KOPT-K1 (cell line): ENCODE data around the gene STX11.
A peak's percentile ranks its signal among the peaks of the same experiment; 100 is the strongest.
"Not testable (repeated sequence)": the region's sequence is repeated elsewhere in the genome, so short reads cannot be mapped to it uniquely, and the experiment has no call there.

Experiments used
- H3K27ac ChIP-seq: fragments of 200-600 bp; sonication (generic); 2 replicates; pipeline ENCODE4 v1.5.1; 2016; ENCODE audit warnings: antibody characterized with exemption, mild to moderate bottlenecking, low read depth, low read length; ENCODE audit not compliant: poor library complexity, severe bottlenecking
- H3K36me3 ChIP-seq: fragments of 200-600 bp; sonication (generic); 2 replicates; pipeline ENCODE4 v1.5.1; 2017; ENCODE audit warnings: antibody characterized with exemption, mild to moderate bottlenecking, low read length, moderate library complexity; ENCODE audit not compliant: insufficient read depth
- H3K9me3 ChIP-seq: fragments of 200-600 bp; sonication (generic); 2 replicates; pipeline ENCODE4 v1.5.1; 2017; ENCODE audit warnings: antibody characterized with exemption, low read length, mild to moderate bottlenecking; ENCODE audit not compliant: insufficient read depth, poor library complexity, severe bottlenecking

Gene STX11

DNA sequence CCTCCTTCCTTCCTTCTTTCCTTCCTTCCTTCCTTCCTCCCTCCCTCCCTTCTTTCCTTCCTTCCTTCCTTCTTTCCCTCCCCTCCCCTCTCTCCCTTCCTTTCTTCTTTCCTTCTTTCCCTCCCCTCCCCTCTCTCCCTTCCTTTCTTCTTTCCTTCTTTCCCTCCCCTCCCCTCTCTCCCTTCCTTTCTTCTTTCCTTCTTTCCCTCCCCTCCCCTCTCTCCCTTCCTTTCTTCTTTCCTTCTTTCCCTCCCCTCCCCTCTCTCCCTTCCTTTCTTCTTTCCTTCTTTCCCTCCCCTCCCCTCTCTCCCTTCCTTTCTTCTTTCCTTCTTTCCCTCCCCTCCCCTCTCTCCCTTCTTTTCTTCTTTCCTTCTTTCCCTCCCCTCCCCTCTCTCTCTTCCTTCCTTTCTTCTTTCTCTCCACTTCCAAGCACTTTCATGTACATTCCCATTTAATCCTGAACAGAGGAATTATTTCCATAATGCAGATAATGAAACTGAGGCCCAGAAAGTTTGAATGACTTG, 18.1 kb upstream of the STX11 start:
- not testable (repeated sequence) for H3K9me3 ChIP-seq, H3K36me3 ChIP-seq, H3K27ac ChIP-seq

DNA sequence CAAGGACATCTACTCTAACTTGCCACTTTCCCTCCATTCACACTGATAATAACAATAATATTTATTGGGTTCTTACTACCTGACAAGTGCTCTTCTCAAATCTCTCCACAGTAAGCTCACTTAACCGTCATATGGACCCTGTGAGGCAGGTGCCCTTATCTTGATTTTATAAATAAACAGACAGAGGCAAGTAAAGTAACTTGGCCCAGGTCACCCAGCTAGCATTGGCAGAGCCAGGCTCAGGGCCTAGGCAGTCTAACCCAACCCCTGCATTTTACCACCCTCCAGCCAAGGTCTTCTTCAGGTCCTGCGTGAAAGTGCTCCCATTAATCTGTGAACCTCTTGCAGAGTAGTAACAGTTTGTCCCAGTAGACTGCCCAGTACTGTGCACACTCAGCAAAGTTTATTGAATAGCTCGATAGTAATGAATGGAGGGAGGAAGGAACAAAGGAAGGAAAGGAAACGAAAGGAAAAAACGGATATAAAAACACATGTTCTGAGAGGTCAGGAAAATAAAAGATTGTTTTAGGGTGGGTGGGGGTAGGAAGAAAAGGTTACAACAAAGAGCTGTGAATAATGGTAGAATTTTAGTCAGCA, 17.0 kb upstream of the STX11 start:
- Histone ChIP-seq H3K27ac (no peak overlapping the region), H3K36me3 (no peaks in the 10 kb centered on the region), H3K9me3 (no peaks in the 10 kb centered on the region)

DNA sequence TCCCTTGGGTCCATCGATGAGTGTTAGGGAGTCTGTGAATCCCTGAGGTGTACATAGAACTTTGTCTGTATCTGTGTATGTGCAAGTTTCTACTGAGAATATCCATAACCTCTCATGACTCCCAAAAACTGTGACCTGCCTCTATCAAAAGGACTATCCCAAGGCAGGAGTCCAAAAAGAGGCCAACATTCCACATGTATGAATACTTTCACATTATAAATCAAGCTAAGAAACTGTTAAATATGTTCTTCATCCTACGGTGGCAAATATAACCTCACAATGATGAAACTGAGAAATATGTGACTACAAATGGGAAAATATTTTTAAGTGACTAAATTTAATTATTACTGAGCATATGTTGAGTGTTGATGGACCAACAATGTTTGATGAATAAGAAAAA, 16.1 kb upstream of the STX11 start:
- Histone ChIP-seq H3K36me3 (no peaks in the 10 kb centered on the region), H3K27ac (no peak overlapping the region), H3K9me3 (no peaks in the 10 kb centered on the region)

DNA sequence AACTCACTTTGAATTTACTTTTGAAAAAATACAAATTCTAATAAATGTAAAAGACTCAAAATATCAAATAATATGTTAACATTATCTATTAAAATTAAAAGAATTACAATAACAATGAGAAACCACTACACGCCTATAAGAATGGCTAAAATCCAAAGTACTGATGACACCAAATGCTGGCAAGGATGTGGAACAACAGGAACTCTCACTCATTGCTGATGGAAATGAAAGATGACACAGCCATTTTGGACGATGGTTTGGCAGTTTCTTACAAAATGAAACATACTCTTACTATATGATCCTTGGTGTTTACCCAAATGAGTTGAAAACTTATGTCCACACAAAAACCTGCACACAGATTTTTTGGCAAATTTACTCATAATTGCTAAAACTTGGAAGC, 15.6 kb upstream of the STX11 start:
- no peaks in the 10 kb centered on the region for H3K9me3 ChIP-seq
- H3K36me3 ChIP-seq = no peaks in the 10 kb centered on the region
- H3K27ac ChIP-seq = no peak overlapping the region

DNA sequence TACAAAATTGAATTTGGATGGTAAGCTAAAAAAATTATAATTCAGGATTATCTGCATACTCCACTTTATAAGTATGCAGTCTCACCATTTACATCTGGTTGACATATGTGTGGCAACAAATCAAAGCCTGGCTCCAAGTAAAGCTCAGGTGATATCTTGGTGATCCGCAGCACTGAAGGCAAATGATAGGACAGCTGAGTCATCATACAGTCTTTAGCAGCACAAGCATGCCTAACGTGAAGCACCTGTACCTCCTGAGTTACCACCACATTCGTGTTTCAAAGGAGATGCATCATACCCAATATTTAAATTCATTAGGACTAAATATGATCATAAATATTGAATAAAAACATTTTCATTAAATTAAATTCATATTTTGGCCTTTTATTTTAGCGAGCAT, 11.8 kb upstream of the STX11 start:
- Histone ChIP-seq H3K9me3 (no peaks in the 10 kb centered on the region), H3K36me3 (no peaks in the 10 kb centered on the region), H3K27ac (no peak overlapping the region)

DNA sequence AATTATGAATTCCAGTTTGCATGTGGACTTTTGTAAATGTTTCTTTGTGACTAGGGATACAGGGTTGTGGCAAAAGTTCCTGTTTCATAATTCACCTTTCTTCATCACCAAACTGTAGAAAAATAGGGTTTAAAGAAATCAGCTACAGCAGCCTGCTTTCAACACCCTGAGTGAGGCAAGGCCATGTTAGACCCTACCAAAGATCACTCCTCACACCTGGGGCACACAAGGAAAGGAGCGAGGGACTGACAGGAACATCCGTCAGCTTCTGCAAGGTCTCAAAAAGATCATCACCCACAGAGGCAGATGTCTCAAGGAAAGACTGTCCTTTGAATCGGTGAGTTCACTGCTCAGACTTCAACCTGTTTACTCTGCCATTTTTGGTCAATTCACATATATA, 10.5 kb upstream of the STX11 start:
- H3K27ac ChIP-seq = no peak overlapping the region
- H3K9me3 ChIP-seq = no peaks in the 10 kb centered on the region
- H3K36me3 ChIP-seq = no peaks in the 10 kb centered on the region

DNA sequence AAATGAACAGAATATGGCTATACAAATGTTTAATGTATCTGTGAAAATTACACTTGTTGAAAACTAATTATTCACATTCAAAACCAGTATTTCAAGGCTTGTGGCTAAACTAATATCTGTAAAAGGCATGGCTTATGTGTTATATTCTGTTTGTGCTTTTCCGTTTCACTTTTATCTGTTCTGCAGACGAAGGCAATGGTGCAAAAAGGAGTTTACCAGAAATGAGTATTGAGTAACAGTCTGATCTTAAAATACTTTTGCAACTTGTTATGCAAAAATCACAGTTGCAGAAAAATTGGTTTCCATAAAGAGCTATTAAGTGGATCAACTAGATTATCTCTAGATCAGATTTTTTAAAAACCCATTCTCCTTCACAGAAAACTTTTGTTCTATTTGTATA, 9.4 kb upstream of the STX11 start:
- Histone ChIP-seq H3K27ac (no peak overlapping the region), H3K36me3 (no peaks in the 10 kb centered on the region), H3K9me3 (no peaks in the 10 kb centered on the region)

DNA sequence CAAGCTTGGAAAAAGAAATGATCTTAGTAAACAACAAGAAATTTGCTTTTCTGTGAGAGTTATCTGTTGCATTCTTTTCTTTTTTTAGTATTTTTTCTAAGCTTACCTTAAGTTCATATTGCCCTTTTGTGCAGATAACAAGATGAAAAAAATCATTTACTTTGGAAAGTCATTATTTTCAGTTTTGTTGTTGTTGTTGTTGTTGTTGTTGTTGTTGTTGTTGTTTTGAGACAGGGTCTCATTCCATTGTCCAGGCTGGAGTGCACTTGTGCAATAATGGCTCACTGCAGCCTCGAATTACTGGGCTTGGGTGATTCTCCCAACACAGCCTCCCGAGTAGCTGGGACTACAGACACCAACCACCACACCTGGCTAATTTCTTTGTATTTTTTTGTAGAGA, 8.8 kb upstream of the STX11 start:
- H3K27ac ChIP-seq = no peak overlapping the region
- no peaks in the 10 kb centered on the region for H3K9me3 ChIP-seq
- H3K36me3 ChIP-seq = no peaks in the 10 kb centered on the region

DNA sequence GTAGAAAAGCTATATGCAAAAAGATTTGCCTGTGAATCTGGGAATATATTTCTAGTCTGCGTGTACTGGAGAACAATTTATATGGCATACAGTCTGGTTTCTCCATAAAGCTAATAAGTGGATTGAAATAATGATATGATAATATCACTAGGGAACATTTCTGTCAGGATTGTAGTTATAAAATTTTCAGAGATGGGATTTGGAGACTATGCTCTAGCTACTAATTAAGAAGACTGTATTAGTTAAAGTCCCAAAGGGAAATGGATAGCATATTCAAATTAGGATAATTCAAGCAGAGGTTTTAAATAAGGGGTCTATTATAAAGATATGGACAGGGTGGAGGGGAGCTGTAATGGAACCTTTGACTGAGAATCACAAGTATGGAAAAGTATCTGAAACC, 7.2 kb upstream of the STX11 start:
- H3K27ac ChIP-seq = no peak overlapping the region
- H3K9me3 ChIP-seq = no peaks in the 10 kb centered on the region
- H3K36me3 ChIP-seq = no peaks in the 10 kb centered on the region

DNA sequence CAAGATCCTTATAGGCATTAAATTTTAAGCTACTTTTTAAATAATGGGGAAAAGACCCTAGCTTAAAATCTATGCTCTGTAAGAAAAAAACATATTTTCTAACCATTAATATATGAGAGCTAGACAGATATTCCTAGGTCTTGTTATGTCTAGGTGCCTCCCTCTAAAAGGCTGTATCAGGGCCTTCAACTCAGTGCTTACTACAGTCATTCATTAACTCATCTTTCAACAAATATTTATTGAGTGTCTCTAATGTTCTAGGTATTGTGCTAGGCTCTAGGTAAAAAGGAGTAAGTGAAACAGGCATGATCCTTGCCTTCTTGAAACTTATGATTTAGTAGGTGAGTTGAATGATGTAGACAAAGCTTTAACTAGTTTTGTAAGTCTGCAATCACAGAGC, 6.4 kb upstream of the STX11 start:
- Histone ChIP-seq H3K9me3 (no peaks in the 10 kb centered on the region), H3K27ac (no peak overlapping the region), H3K36me3 (no peaks in the 10 kb centered on the region)

DNA sequence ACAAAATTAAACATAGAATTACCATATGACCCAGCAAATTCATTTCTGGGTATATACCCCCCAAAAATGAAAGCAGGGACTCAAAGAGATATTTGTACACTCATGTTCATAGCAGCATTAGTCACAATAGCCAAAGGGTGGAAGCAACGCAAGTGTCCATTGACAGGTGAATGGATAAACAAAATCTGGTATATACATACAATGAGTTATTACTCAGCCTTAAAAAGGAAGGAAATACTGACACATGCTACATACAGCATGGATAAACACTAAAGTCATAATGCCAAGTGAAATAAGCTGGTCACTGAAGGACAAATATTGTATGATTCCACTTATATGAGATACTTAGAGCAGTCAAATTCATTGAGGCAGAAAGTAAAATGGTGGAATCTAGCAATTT, 5.3 kb upstream of the STX11 start:
- Histone ChIP-seq H3K9me3 (no peaks in the 10 kb centered on the region), H3K27ac (no peak overlapping the region), H3K36me3 (no peaks in the 10 kb centered on the region)

DNA sequence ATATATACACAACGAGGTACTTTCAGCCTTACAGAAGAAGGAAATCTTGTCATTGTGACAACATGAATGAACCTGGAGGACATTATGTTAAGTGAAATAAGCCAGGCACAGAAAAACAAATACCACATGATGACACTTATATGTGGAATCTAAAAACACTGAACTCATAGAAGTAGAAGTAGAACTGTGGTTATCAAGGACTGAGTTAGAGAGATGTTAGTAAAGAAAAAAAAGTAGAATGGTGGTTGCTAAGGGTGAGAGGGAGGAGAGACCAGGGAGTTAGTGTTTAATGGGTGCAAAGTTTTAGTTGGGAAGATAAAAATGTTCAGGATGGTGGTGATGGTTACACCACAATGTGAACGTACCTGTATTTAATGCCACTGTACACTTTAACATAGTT, 4.8 kb upstream of the STX11 start:
- Histone ChIP-seq H3K36me3 (no peaks in the 10 kb centered on the region), H3K27ac (no peak overlapping the region), H3K9me3 (no peaks in the 10 kb centered on the region)

DNA sequence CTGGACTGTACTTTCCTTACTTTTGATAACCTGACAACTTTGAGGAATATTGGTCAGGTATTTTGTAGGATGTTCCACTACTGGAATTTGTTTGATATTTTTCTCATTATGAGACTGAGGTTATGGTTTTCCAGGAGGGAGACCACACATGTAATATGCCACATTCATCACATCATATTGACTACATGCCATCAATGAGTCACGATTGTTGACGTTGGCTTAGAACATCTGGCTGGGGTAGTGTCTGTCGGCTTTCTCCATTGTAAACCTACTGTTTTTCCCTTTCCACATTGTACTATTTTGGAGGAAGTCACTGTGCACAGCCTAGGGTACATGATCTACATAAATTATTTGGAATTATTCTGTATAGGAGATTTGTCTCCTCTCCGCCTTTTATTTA, 1.4 kb upstream of the STX11 start:
- Histone ChIP-seq H3K36me3 (no peaks in the 10 kb centered on the region), H3K27ac (no peak overlapping the region), H3K9me3 (no peaks in the 10 kb centered on the region)

DNA sequence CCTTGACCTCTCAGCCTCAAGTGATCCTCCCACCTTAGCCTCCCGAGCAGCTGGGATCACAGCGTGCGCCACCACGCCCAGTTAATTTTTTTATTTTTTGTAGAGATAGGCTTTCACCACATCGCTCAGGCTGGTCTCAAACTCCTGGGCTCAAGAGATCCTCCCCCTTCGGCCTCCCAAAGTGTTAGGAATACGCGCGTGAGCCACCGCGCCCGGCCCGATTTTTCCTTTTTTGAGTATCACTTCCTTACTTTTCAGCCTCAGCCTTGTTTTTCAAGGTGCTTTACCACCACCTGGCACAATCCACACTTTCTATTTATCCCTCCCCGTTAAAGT, 791 bp upstream of the STX11 start:
- Histone ChIP-seq H3K9me3 (no peaks in the 10 kb centered on the region), H3K27ac (no peak overlapping the region), H3K36me3 (no peaks in the 10 kb centered on the region)

DNA sequence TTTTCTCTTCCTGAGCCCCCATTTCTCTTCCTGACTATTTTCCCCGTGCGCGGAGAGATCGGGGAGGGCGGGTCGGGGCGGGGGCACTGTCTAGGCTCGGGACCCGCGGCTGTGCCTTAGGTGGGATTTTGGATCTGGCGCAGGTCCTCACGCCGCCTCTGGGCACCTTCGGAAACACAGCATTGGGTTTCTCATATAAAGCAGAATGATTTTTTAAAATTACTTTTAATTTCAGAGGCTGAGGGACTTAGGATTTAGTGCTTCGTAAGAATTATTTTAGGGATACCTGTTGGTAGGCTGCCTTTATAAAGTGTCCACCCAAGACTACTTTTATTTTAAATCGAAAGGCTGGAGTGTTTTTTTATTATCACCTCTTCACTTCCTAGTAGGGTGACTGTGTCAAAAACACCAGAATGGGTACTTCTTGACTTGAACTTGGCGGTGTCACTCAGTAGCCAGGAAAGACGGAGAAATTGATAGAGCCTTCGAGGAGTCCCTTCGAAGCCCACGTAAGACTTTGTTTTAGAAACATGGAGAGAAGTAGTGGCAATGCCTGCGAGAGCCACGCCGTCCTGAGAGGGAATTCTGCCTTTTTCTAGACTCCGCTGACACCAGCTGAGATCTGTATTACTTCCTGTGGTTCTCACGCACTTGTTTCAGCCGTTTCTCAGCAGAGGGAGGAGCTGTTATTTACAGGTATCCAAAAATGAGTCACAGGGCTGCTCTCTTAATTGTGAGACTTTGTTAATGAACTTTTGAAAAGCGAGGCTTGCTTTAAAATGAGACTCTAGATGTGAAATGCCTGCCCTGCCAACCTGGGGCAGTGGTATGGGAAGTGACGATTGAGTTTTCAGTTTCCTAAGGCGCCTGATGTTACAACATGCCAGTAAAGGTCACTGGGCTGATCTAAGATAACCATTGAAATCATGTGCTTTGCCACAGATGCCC, 667 bp downstream of the STX11 start:
- Histone ChIP-seq H3K27ac (peak overlapping the region; percentile 26), H3K36me3 (no peaks in the 10 kb centered on the region), H3K9me3 (no peaks in the 10 kb centered on the region)
